SK-N-SH (cell line): Measurements from ENCODE around the gene SLC25A41. TPM values are rescaled to one million over a fixed set of nuclear protein-coding genes. Genes with fewer than 3 reads are reported as not detected.

Experiments
- CTCF ChIA-PET: fragments of 300-600, 350-600 bp; formaldehyde crosslinking; extraction: SDS; loops from one replicate; lab custom pipeline; 2021; lab: Yijun Ruan, JAX
- POLR2A ChIA-PET: fragments of 350-600 bp; sonication (Branson Sonifier 250); formaldehyde crosslinking; extraction: SDS; loops from one replicate; lab custom pipeline; 2020; ENCODE audit warnings: antibody characterized with exemption, inconsistent platforms; lab: Yijun Ruan, JAX
- DNase-seq: peaks from one replicate; pipeline ENCODE4 v3.0.0; 2012
- H2AFZ ChIP-seq: fragments of 200-600 bp; sonication (generic); 2 replicates; pipeline ENCODE4 v1.8.1; 2016; ENCODE audit warnings: antibody characterized with exemption, mild to moderate bottlenecking, low read depth
- H3F3A ChIP-seq: fragments of 200-600 bp; sonication (generic); replicated peaks from 2 replicates; pipeline ENCODE3; 2016; ENCODE audit warnings: antibody characterized with exemption, mild to moderate bottlenecking; ENCODE audit not compliant: insufficient read depth
- H3K27ac ChIP-seq, 2 experiments: fragments of 200-500 bp in 1 of 2; fragments of 200-600 bp in 1 of 2; sonication (Bioruptor generic) in 1 of 2; sonication (generic), shearing (Covaris generic) in 1 of 2; 2 replicates each; pipeline versions ENCODE4 v1.5.1 to v1.6.1; 2014 to 2016; ENCODE audit warnings: low read depth in 2 of 2, inconsistent platforms in 1 of 2, low read length in 1 of 2, mild to moderate bottlenecking in 1 of 2, mixed read lengths in 1 of 2
- H3K27me3 ChIP-seq: fragments of 200-600 bp; sonication (generic), shearing (Covaris generic); 2 replicates; pipeline ENCODE4 v1.6.1; 2016; ENCODE audit warnings: mixed run types; ENCODE audit not compliant: insufficient read depth
- H3K36me3 ChIP-seq, 2 experiments: fragments of 200-500 bp in 1 of 2; fragments of 200-600 bp in 1 of 2; sonication (Bioruptor generic) in 1 of 2; sonication (generic) in 1 of 2; replicated peaks in 1 of 2; 2 replicates each; pipeline versions ENCODE3 to v1.5.1; 2014 to 2016; ENCODE audit warnings: low read length in 1 of 2, mild to moderate bottlenecking in 1 of 2; ENCODE audit not compliant: insufficient read depth in 2 of 2, control insufficient read depth in 1 of 2
- H3K4me1 ChIP-seq, 2 experiments: fragments of 200-500 bp in 1 of 2; fragments of 200-600 bp in 1 of 2; sonication (Bioruptor generic) in 1 of 2; sonication (generic), shearing (Covaris generic) in 1 of 2; 2 replicates each; pipeline versions ENCODE4 v1.5.1 to v1.6.1; 2014 to 2016; ENCODE audit warnings: low read depth in 1 of 2, low read length in 1 of 2, mixed run types in 1 of 2; ENCODE audit not compliant: insufficient read depth in 2 of 2, control insufficient read depth in 1 of 2
- H3K4me2 ChIP-seq: fragments of 200-600 bp; sonication (generic), shearing (Covaris generic); 2 replicates; pipeline ENCODE4 v1.6.1; 2017; ENCODE audit warnings: mixed run types
- H3K4me3 ChIP-seq, 2 experiments: fragments of 200-500 bp in 1 of 2; fragments of 200-600 bp in 1 of 2; sonication (Bioruptor generic) in 1 of 2; sonication (generic), shearing (Covaris generic) in 1 of 2; 2 replicates each; pipeline versions ENCODE4 v1.5.1 to v1.8.1; 2014 to 2016; ENCODE audit warnings: low read depth in 2 of 2, inconsistent platforms in 1 of 2, low read length in 1 of 2, mild to moderate bottlenecking in 1 of 2, mixed read lengths in 1 of 2, moderate library complexity in 1 of 2
- H3K79me2 ChIP-seq: fragments of 200-600 bp; sonication (generic); 2 replicates; pipeline ENCODE4 v1.8.1; 2017; ENCODE audit warnings: mild to moderate bottlenecking; ENCODE audit not compliant: insufficient read depth
- H3K9ac ChIP-seq: fragments of 200-600 bp; sonication (generic); 2 replicates; pipeline ENCODE4 v1.6.1; 2017; ENCODE audit warnings: mixed run types
- H3K9me2 ChIP-seq: fragments of 200-600 bp; sonication (generic); 2 replicates; pipeline ENCODE4 v1.6.1; 2017; ENCODE audit warnings: mixed run types
- H3K9me3 ChIP-seq: fragments of 200-600 bp; sonication (generic); 2 replicates; pipeline ENCODE4 v1.6.1; 2017; ENCODE audit warnings: mixed run types, mild to moderate bottlenecking, moderate library complexity
- H4K20me1 ChIP-seq: fragments of 200-600 bp; sonication (generic); 2 replicates; pipeline ENCODE4 v1.6.1; 2017; ENCODE audit warnings: mild to moderate bottlenecking, mixed run types; ENCODE audit not compliant: insufficient read depth
- FOXM1 ChIP-seq: IDR thresholded peaks from 2 replicates; pipeline ENCODE4 v1.4.0; 2012; ENCODE audit warnings: low read depth, mild to moderate bottlenecking
- MAX ChIP-seq: IDR thresholded peaks from 2 replicates; pipeline ENCODE4 v1.4.0; 2012; ENCODE audit warnings: low read depth
- MXI1 ChIP-seq: IDR thresholded peaks from 2 replicates; pipeline ENCODE4 v1.6.1; 2012; ENCODE audit warnings: mild to moderate bottlenecking, low read depth, low read length, improper control_type of control experiment
- PBX3 ChIP-seq: IDR thresholded peaks from 2 replicates; pipeline ENCODE4; 2012
- POLR2AphosphoS5 ChIP-seq: IDR thresholded peaks from 2 replicates; pipeline ENCODE4 v1.6.1; 2012; ENCODE audit warnings: low read depth, low read length
- REST ChIP-seq: IDR thresholded peaks from 2 replicates; pipeline ENCODE4 v1.6.1; 2012; ENCODE audit warnings: mild to moderate bottlenecking, low read depth, low read length, moderate library complexity
- RFX5 ChIP-seq: IDR thresholded peaks from 2 replicates; pipeline ENCODE4 v1.6.1; 2012; ENCODE audit warnings: mild to moderate bottlenecking, improper control_type of control experiment, low read length
- TAF1 ChIP-seq: IDR thresholded peaks from 2 replicates; pipeline ENCODE4 v1.6.1; 2012; ENCODE audit warnings: low read depth, mild to moderate bottlenecking, low read length, moderate library complexity, borderline replicate concordance
- USF1 ChIP-seq: IDR thresholded peaks from 2 replicates; pipeline ENCODE4 v1.4.0; 2012; ENCODE audit warnings: low read depth, borderline replicate concordance
- YY1 ChIP-seq: IDR thresholded peaks from 2 replicates; pipeline ENCODE4 v1.4.0; 2012; ENCODE audit warnings: low read depth, mild to moderate bottlenecking
- WGBS: methylation state at CpG from one replicate; pipeline ENCODE4 v1.1.6; 2017; ENCODE audit warnings: low lambda C conversion rate; 5-methylcytosine and 5-hydroxymethylcytosine counted together
- polyA plus RNA-seq, 3 experiments: library from polyadenylated mRNA; depleted of rRNA; stranded (reverse); fragments of >200 nt; gene quantifications; 2 replicates each; pipeline ENCODE4 v1.2.3, GENCODE V29; 2012

Gene SLC25A41
- polyA plus RNA-seq, 1 of the 3 experiments (the other 2 are of a cell fraction): 0.12 TPM

- CTCF ChIA-PET: interaction anchor here (0.6 to 1.6 kb wide), 3 partner anchors 13 to 1897 kb away, joined by 3 read pairs; partner anchors contain the start of gene TUBB4A
Measured at GRCh38 chr19:6424195-6424938, 9.2 kb downstream of the SLC25A41 start, which contains the start of gene KHSRP. Gene KHSRP (minus strand): TSS chr19:6424811. CDS start chr19:6424701, 110 bp downstream.

More at GRCh38 chr19:6424195-6424938, 9.2 kb downstream of the SLC25A41 start, which contains the start of gene KHSRP:
- peak within 1 kb of the TSS; percentile 98 for H3K4me2 ChIP-seq
- peak within 1 kb of the TSS; percentile 85; the same call in 1 of the 2 replicates for H2AFZ ChIP-seq
- H3K9me3 ChIP-seq: no peaks in the 10 kb centered on the region
- H3K4me1 ChIP-seq: peaks cover 10 to 15% of the 10 kb centered on the region in 2 experiments; a peak in 2 of 4 replicates
- WGBS: 0% methylated on average over 19 of the region's 114 CpGs
- peaks cover 10 to 30% of the 10 kb centered on the region in 2 experiments for H3K36me3 ChIP-seq
- peak within 1 kb of the TSS; percentile 61 to 78; a peak in 3 of 4 replicates for H3K27ac ChIP-seq
- POLR2A ChIA-PET: interaction anchor here (0.5 to 1.6 kb wide), 3 partner anchors 32 to 52 kb away, joined by 4 to 8 read pairs (median 4); partner anchors contain the start of genes ALKBH7 and GTF2F1
- H3K9me2 ChIP-seq: no peaks in the 10 kb centered on the region
- DNase-seq: peak; percentile 98
- H4K20me1 ChIP-seq: peaks cover 47% of the 10 kb centered on the region
- peaks cover 6% of the 10 kb centered on the region for H3F3A ChIP-seq
- peak within 1 kb of the TSS; percentile 93 for H3K9ac ChIP-seq
- H3K4me3 ChIP-seq: peak within 1 kb of the TSS; percentile 83 to 88
- TF ChIP-seq USF1 (peak; percentile 76), MXI1 (peak; percentile 30; the same call in 1 of the 2 replicates), REST (no peak), PBX3 (no peak), MAX (no peak; the same call in 1 of the 2 replicates), POLR2AphosphoS5 (peak; percentile 61; the same call in 1 of the 2 replicates), YY1 (no peak), RFX5 (peak; percentile 72; the same call in 1 of the 2 replicates), FOXM1 (no peak), TAF1 (peak; percentile 67; the same call in 1 of the 2 replicates)
- TF ChIP-seq, all 33 proteins: peak for 5
- H3K27me3 ChIP-seq: no peaks in the 10 kb centered on the region
- H3K79me2 ChIP-seq: peaks cover 48% of the 10 kb centered on the region
